C1 segment of cervical spinal cord (tissue), 14 donors: ENCODE results near the gene ARHGAP31.
"Not testable (repeated sequence)": the region's sequence is repeated elsewhere in the genome, so short reads cannot be mapped to it uniquely, and the experiment has no call there.

ENCODE experiments used
- DNase-seq, 14 donors: peaks; one replicate each; lab custom pipeline; 2025; lab: John Stamatoyannopoulos, UW

Gene ARHGAP31

DNA sequence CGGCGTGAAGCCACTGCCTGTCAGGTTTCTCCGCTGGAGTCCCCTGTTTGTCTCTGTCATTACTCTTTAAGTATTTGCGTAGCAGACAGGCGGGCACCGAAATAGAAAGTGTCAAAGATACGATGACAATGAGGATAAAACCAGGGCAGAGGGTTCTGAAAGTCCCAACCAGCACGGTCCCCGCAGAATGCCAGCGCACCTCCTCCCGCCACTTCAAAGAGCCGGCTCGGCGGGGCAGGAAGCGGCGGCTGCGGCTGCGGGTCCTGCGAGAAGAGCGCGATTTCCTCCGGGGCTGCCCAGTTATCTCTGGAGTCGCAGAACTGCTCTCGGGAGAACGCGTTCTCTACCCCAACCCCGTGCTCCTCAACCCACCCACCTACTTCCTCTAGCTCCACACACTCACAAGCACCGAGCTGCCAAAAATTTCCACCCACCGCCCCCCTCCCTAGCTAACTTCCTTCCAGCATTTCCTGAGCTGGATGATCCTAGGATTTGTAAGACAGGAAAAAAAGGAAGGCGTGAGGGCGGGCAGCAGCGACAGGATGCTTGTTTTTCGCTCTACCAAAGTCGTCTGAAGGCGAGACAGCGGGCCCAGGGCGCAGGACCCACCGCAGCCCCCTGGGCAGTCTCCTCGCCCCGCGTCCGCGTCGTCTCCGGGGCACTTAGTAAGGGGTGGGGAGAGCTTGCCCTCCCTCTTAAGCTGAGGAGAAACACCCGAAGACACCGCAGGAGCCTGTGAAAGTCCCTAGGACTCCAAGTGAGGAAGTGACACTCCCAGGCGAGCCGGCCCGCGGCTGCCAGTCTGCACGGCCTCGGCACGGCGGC is at the start of gene ARHGAP31:
TSS of gene ARHGAP31 (plus strand) at position 513 of the 825 bp plus-strand sequence. CDS start 522 bp downstream, outside the sequence.
- DNase-seq, result peak in 11 of 14 donors; percentile 16 to 76 (median 55)

GRCh38 chr3:119245778-119246177 is 48.4 kb upstream of the ARHGAP31 start:
- DNase-seq, result peak in 2 of 14 donors; percentile 6 to 28

GRCh38 chr3:119255214-119255613 is 39.0 kb upstream of the ARHGAP31 start:
- DNase-seq, result no peak

GRCh38 chr3:119257111-119257510 is 37.1 kb upstream of the ARHGAP31 start:
- no peak for DNase-seq

DNA sequence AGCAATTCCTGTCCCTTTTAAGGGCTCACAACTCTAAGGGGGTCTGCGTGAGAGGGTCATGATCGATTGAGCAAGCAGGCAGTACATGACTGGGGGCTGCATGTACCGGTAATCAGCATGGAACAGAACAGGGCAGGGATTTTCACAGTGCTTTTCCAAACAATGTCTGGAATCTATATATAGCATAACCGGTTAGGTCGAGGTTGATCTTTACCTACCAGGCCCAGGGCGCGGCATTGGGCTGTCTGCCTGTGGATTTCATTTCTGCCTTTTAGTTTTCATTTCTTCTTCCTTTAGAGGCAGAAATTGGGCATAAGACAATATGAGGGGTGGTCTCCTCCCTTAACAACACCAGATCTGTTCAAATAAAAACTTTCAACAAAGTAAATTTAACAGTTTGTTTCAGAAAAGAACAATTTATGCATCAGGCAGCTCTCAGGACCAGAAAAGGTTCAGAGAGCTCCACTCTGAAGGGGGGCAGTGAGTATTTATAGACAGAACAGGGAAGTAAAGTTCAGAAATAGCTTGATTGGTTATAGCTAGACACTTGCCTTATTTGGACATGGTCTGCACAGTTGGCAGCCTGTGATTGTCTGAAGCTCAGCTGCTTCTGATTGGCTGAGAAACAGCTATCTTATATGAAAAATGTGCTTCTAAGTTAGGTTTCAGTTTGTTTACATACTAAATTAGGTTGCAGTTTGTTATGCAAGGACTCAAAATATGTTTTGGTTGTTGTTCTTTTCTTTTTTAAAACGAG is 36.4 kb upstream of the ARHGAP31 start:
- DNase-seq, result no peak

DNA sequence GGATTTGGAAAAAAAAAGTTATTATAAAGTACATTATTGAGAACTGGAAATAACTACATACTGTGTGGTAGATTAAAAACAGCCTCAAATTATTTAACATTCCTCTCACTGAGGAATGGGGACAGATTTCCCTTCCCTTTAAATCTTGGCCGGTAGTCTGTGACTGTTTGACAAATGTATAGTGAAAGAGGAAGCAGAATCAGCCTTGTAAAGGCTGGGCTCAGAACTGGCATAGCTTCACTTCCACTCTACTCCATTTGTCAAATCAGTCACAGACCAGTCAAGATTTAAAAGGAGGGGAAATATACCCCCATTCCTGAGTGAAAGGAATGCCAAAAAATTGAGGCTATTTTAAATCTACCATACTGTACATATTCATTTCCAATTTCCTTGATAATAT is 35.3 kb upstream of the ARHGAP31 start:
- no peak for DNase-seq

DNA sequence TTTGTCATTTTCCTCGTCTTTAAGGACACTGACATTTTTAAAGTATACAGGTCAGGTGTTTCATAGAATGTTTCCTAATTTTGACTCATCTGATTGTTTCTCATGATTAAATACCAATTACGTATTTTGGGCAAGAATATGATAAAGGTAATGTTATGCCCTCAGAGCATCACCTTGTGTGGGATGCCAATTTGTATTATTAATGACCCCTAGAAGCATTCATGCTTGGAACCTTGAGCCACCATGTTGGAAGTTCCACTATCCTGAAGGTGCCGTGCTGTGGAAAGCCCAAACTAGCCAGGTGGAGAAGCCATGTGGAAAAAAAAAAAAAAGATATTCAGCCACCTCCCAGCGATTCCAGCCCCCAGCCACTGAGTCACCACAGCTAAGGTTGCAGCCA is 34.4 kb upstream of the ARHGAP31 start:
- DNase-seq, result no peak

DNA sequence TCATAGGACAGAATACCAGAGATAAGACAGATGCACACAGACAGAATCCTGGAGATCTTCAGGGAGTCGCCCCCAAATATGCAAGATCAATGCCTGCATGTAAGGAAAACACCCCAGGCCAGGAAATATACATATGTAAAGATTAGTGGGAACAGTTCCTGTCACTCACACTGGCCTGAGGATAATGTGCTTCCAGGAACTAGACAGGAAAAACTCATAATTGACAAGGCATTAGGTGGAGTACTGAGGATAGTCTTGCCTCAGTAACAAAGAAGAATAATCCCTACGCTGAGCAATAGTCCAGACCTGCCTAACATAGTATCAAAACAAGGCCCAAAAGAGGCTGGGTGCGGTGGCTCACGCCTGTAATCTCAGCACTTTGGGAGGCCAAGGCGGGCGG is 33.1 kb upstream of the ARHGAP31 start:
- no peak for DNase-seq

DNA sequence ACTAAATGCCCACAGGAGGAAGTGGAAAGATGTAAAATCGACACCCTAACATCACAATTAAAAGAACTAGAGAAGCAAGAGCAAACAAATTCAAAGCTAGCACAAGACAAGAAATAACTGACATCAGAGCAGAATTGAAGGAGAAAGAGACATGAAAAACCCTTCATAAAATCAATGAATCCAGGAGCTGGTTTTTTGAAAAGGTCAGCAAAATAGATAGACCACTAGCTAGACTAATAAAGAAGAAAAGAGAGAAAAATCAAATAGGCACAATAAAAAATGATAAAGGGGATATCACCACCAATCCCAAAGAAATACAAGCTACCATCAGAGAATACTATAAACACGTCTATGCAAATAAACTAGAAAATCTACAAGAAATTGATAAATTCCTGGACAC is 24.0 kb upstream of the ARHGAP31 start:
- not testable (repeated sequence) for DNase-seq

- DNase-seq, result no peak
These were observed 17.5 kb upstream of the ARHGAP31 start for GRCh38 chr3:119276680-119277079.

DNA sequence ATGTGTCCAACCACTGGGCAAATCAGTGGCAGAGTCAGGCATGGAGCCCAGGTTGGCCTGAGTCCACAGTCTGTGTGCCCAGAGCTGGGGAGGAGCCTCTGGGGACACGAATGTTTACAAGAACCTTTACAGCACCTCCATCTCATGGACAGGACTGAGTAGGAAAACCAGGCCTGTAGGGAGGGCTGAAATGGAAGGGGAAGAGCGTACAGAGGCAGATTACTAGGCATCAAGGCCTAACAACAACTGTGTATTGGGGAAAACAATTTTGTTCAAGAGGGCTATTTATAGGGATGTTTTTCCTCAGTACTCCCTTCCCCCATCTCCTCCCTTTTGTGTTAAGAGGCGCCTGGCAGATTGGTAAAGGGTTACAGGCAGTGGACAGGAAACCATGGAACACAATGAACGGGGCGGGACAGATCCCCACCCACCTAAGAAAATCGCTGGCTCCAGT is 15.1 kb upstream of the ARHGAP31 start:
- peak in 4 of 14 donors; percentile 17 to 49 (median 33) for DNase-seq

DNA sequence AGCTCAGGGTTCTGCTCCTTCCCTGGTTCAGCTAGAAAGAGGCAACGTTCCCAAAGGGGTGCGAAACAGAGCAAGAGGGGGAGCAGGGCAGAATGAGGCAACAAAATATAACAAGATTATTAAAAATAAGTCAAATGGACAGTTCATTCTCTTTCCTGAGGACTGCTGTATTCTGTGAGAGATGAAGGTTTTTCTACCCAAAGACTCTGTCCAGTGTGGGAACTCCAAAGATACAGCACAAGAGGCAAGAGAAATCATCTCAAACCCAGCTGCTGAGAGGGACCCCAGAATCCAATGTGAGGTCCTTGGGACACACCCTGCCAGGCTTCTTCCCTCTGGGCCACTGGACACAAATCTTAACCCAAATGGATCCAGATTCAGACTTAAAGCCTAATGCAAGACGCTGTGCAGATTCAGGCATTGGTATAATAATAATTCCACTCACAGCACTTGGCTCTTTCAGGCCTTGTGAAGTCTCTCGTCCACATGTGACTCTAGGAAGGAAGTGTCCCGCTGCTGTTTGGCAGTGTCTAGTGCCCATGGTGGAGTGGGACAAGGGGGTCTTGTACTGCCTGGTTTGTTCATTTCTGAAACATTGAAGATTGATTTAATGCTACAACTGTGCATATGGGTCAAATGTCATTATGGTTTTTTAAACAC is 14.5 kb upstream of the ARHGAP31 start:
- DNase-seq, result peak in 1 of 14 donors; percentile 17

DNA sequence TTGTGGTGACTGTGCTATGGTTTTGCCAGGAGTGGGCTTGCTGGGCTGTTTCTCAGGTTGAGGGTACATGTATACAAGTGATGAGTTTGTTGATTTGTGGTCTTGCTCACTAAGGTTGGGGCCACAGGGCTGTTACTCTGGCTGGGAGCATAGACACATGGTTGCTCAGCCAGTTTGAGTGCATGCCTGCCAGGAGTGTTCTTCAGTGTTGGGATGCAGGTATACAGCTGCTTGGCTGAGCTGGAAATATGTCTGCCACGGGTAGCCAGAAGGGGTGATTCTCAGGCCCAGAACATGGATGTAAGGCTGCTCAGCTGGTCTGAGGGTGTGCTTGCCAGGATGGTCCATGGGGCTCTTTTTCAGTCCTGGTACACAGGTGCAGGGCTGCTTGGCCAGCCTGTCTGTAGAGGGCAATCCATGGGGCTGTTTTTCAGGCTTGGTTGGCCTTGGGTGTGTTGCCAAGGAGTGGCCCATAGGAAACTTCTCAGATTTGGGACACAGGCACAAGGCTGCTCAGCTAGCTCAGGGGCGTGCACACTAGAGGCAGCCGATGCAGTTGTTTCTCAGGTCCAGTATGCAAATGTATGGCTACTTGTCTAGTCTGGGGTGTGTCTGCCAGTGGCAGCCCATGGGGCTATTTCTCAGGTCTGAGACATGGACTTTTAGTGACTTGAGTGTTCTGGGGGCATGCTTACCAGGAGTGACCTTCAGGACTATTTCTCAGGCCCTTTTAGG is 5.3 kb upstream of the ARHGAP31 start:
- no peak for DNase-seq

- no peak for DNase-seq
These were observed 4.8 kb upstream of the ARHGAP31 start for GRCh38 chr3:119289404-119289770.

DNA sequence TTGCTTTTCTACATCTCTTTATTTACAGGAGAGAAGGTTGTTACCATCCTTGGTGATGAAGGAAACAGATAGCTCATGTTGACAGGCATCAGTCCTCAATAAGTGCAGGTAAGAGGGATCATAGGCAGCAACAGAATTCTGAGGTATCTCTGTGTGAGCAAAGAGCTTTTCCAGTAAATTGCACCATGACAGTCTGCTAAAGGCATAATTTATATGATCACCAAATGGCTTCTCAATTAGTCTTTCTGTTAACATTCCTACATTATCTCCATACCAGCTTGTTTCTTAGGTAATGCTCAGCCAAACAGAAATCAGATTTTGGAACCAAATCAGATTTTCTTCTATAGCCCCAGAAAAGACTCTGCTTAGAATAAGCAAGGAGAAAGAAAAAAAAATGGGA is 3.6 kb upstream of the ARHGAP31 start:
- DNase-seq, result no peak

GRCh38 chr3:119291062-119291700 is 3.0 kb upstream of the ARHGAP31 start:
- DNase-seq, result no peak

DNA sequence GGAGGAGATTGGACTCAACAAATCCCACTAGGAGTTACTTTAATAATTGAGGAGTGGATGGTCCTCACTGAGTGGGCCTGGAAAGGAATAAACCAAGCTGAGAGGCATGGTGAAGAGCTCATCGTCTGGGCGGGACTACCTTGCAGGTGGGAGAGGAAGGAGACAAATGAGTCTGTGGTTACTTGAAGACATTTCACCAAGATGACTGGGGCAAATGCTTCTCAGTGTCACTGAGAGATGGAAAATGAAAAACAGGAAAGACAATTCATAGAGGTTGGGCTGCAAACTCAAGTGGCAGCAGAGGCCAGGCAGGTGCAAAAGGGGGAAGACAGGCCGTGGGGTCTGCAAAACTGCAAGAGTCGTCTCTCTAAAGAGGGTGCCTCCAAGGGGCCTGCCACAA is 1.5 kb upstream of the ARHGAP31 start:
- no peak for DNase-seq

GRCh38 chr3:119293105-119293870 is 895 bp upstream of the ARHGAP31 start:
- no peak for DNase-seq

DNA sequence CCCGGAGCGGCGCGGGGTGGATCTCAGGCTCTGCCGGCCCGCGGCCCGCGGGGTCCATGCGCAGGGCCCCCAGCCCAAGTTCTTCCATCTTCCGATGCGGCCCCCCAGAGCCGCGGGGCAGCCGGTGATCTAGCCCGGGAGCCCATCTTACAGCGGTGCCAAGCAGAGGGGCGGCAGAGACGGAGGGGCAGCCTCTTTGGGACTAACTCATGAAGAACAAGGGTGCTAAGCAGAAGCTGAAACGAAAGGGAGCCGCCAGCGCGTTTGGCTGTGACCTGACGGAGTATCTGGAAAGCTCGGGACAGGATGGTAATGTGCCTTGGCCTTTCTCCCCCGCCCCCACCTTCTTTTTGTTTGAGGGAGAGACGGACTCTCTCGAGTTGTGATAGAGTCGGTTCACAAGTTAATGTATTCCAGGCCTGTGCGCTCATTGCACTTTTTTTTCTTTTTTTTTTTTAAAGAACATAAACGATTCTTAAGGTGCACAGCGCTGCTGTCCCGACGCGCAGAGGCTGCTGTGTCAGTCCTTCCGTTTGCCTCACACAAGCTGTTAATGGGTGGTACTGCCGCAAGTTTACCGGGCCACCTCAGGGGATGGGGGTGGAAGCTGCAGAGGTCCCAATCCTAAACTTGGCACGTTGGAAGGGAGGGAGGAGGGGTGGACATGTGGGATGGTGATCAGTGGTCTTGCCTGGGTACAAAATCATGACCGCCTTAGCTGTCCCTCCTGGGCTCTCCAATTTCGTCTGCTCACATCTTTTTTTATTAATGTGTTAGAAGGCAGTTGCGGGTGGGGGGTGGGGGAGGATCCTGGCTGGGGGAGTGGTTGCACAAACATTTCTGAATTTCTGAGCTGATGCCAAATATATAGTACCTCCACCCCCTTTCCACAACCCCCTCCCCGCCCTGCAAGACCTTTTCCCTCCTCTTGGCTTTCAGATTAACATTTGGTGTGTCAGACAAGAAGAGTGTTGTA is 801 bp downstream of the ARHGAP31 start:
- DNase-seq, result peak in 5 of 14 donors; percentile 31 to 67 (median 43)
